Ovary (tissue), 3 donors: Measurements from ENCODE around the gene KIF19.

Experiments used
- EP300 ChIP-seq: sonication (generic); formaldehyde crosslinking; IDR thresholded peaks from one replicate; pipeline ENCODE4 v1.6.1; 2017; ENCODE audit warnings: antibody characterized with exemption
- TF ChIP-seq, protein P1 (sequence below), 3 donors: fragments of 450-650 bp in 2 of 3; fragments of 200-600 bp in 1 of 3; IDR thresholded peaks; one replicate each; pipeline versions ENCODE4 v1.5.1 to v1.8.0; 2016 to 2022; ENCODE audit warnings: antibody characterized with exemption in 3 of 3, mild to moderate bottlenecking in 1 of 3
- donor health status: DM: no; HTN: no; CAD: no.

DNA sequence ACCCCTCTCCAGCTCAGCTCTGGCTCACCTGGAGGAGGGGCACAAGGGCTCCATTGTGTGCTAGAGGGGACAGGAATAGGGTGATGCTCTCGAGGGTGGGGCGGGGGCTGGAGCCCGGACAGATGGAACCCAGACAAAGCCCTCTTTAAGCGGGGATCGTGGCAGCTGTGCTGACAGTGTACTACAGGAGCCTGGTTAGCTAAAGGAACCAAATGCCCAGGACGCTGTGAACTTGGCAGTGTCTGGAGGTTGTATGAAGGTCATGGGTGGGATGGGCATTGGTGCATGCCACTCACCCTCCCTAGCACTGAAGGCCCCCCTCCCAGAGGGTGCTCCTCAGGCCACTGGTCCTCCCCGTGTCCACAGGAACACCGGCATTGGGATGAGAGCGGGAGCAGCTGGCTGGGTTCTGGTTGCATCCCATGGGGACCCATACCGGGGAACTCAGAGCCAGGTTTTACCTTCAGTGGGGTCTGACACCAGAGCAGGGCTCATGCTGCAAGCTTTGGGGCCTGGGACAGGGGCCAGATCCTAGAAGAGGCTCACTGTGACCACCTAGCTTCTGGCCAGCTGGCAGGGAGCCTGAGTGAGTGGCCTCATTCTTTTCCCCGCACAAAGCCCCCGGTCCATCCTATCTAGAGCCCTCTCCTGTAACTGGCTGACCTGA is 11.9 kb downstream of the KIF19 start:
- TF ChIP-seq, protein P1, sequence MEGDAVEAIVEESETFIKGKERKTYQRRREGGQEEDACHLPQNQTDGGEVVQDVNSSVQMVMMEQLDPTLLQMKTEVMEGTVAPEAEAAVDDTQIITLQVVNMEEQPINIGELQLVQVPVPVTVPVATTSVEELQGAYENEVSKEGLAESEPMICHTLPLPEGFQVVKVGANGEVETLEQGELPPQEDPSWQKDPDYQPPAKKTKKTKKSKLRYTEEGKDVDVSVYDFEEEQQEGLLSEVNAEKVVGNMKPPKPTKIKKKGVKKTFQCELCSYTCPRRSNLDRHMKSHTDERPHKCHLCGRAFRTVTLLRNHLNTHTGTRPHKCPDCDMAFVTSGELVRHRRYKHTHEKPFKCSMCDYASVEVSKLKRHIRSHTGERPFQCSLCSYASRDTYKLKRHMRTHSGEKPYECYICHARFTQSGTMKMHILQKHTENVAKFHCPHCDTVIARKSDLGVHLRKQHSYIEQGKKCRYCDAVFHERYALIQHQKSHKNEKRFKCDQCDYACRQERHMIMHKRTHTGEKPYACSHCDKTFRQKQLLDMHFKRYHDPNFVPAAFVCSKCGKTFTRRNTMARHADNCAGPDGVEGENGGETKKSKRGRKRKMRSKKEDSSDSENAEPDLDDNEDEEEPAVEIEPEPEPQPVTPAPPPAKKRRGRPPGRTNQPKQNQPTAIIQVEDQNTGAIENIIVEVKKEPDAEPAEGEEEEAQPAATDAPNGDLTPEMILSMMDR (IDR thresholded peaks at IDR 0.05): no peak
- no peak for TF ChIP-seq EP300
